HG03139 (cell line): ENCODE measurements around the gene NSUN7.

Source experiments
- ATAC-seq: cut with Tn5 transposase; IDR thresholded peaks from one replicate; pipeline ENCODE4 v1.9.1; 2021; ENCODE audit not compliant: unreplicated experiment

NSUN7 gene

GRCh38 chr4:40733752-40734151 lies 16.0 kb upstream of the NSUN7 start:
- ATAC-seq, result no peak

GRCh38 chr4:40734497-40734896 lies 15.3 kb upstream of the NSUN7 start:
- ATAC-seq, result no peak

GRCh38 chr4:40736910-40737309 lies 12.8 kb upstream of the NSUN7 start:
- no peak for ATAC-seq

GRCh38 chr4:40737879-40738278 lies 11.9 kb upstream of the NSUN7 start:
- no peak for ATAC-seq

GRCh38 chr4:40739347-40739746 lies 10.4 kb upstream of the NSUN7 start:
- no peak for ATAC-seq

- ATAC-seq, result no peak
Observed at GRCh38 chr4:40744218-40744617, 5.5 kb upstream of the NSUN7 start.

- no peak for ATAC-seq
Observed at GRCh38 chr4:40745285-40745984, 4.3 kb upstream of the NSUN7 start.

- no peak for ATAC-seq
Observed at GRCh38 chr4:40747207-40747835, 2.4 kb upstream of the NSUN7 start.

GRCh38 chr4:40750461-40751258 lies 905 bp downstream of the NSUN7 start:
- no peak for ATAC-seq

GRCh38 chr4:40755616-40756015 lies 5.9 kb downstream of the NSUN7 start:
- no peak for ATAC-seq

GRCh38 chr4:40763228-40763716 lies 13.5 kb downstream of the NSUN7 start:
- ATAC-seq, result peak; percentile 100

GRCh38 chr4:40769266-40769665 lies 19.5 kb downstream of the NSUN7 start:
- no peak for ATAC-seq

GRCh38 chr4:40778090-40778489 lies 28.3 kb downstream of the NSUN7 start:
- no peak for ATAC-seq

- no peak for ATAC-seq
Observed at GRCh38 chr4:40782876-40783275, 33.1 kb downstream of the NSUN7 start.

- ATAC-seq, result no peak
Observed at GRCh38 chr4:40785727-40786126, 36.0 kb downstream of the NSUN7 start.

GRCh38 chr4:40788331-40788730 lies 38.6 kb downstream of the NSUN7 start:
- no peak for ATAC-seq

- ATAC-seq, result no peak
Observed at GRCh38 chr4:40789031-40789430, 39.3 kb downstream of the NSUN7 start.

- ATAC-seq, result no peak
Observed at GRCh38 chr4:40789771-40790170, 40.0 kb downstream of the NSUN7 start.

- ATAC-seq, result peak; percentile 87
Observed at GRCh38 chr4:40800064-40800463, 50.3 kb downstream of the NSUN7 start.

GRCh38 chr4:40804598-40804997 lies 54.8 kb downstream of the NSUN7 start:
- no peak for ATAC-seq

GRCh38 chr4:40808926-40809457 lies 59.2 kb downstream of the NSUN7 start:
- no peak for ATAC-seq

- no peak for ATAC-seq
Observed at GRCh38 chr4:40811956-40812355, 62.2 kb downstream of the NSUN7 start.
